MM.1S (cell line): ENCODE data around the gene KCNB1.

Experiments used
- DNase-seq: peaks from one replicate; pipeline ENCODE4 v3.0.0-alpha.2; 2015
- H2AFZ ChIP-seq: fragments of 300-600 bp; sonication (generic); 2 replicates; pipeline ENCODE4 v1.6.0; 2016; ENCODE audit warnings: antibody characterized with exemption, low read length
- H3F3A ChIP-seq: fragments of 300-600 bp; sonication (generic); 2 replicates; pipeline ENCODE4 v1.6.1; 2016; ENCODE audit warnings: mild to moderate bottlenecking, antibody characterized with exemption, low read length, moderate library complexity, mixed read lengths; ENCODE audit not compliant: insufficient read depth
- H3K27ac ChIP-seq: fragments of 300-600 bp; sonication (generic); 2 replicates; pipeline ENCODE4 v1.5.1; 2016; ENCODE audit warnings: mild to moderate bottlenecking, low read length
- H3K27me3 ChIP-seq: fragments of 300-600 bp; sonication (generic); replicated peaks from 2 replicates; pipeline ENCODE4 v1.6.0; 2016; ENCODE audit warnings: low read length; ENCODE audit not compliant: insufficient read depth
- H3K36me3 ChIP-seq: fragments of 300-600 bp; sonication (generic); replicated peaks from 2 replicates; pipeline ENCODE4 v1.6.1; 2016; ENCODE audit warnings: mild to moderate bottlenecking, low read length, mixed read lengths; ENCODE audit not compliant: insufficient read depth
- H3K4me1 ChIP-seq: fragments of 300-600 bp; sonication (generic); 2 replicates; pipeline ENCODE4 v1.6.1; 2016; ENCODE audit warnings: low read length, mixed read lengths
- H3K4me2 ChIP-seq: fragments of 300-600 bp; sonication (generic); 2 replicates; pipeline ENCODE4 v1.6.0; 2016; ENCODE audit warnings: low read depth, low read length
- H3K4me3 ChIP-seq: fragments of 300-600 bp; sonication (generic); 2 replicates; pipeline ENCODE4 v1.5.1; 2016; ENCODE audit warnings: low read length, mixed read lengths
- H3K79me2 ChIP-seq: fragments of 300-600 bp; sonication (generic); 2 replicates; pipeline ENCODE4 v1.6.1; 2016; ENCODE audit warnings: mixed run types, low read length, mixed read lengths
- H3K9ac ChIP-seq: fragments of 300-600 bp; sonication (generic); 2 replicates; pipeline ENCODE4 v1.6.1; 2016; ENCODE audit warnings: low read length, mixed read lengths
- H3K9me2 ChIP-seq: fragments of 300-600 bp; sonication (generic); replicated peaks from 2 replicates; pipeline ENCODE4 v1.6.1; 2016; ENCODE audit warnings: mild to moderate bottlenecking, low read length, mixed read lengths; ENCODE audit not compliant: insufficient read depth
- H3K9me3 ChIP-seq: fragments of 300-600 bp; sonication (generic); replicated peaks from 2 replicates; pipeline ENCODE4 v1.6.1; 2016; ENCODE audit warnings: mild to moderate bottlenecking, low read length, mixed read lengths; ENCODE audit not compliant: insufficient read depth
- H4K20me1 ChIP-seq: fragments of 300-600 bp; sonication (generic); 2 replicates; pipeline ENCODE4 v1.6.1; 2016; ENCODE audit warnings: mild to moderate bottlenecking, low read length, moderate library complexity, mixed read lengths; ENCODE audit not compliant: insufficient read depth
- CTCF ChIP-seq: fragments of 300-600 bp; sonication (generic); IDR thresholded peaks from 2 replicates; pipeline ENCODE4 v1.5.1; 2016; ENCODE audit warnings: antibody characterized with exemption, low read length, mixed read lengths
- EZH2 ChIP-seq: fragments of 300-600 bp; sonication (generic); optimal IDR thresholded peaks from 2 replicates; pipeline ENCODE3; 2017; ENCODE audit warnings: low read depth, mild to moderate bottlenecking, antibody characterized with exemption, low read length, mixed read lengths
- EZH2phosphoT487 ChIP-seq: fragments of 300-600 bp; sonication (generic); IDR thresholded peaks from 2 replicates; pipeline ENCODE4 v1.6.1; 2018; ENCODE audit warnings: antibody characterized with exemption, low read length

KCNB1 gene

GRCh38 chr20:49496553-49497397 is 14.3 kb upstream of the KCNB1 start:
- H3K9me2 ChIP-seq = no peaks in the 10 kb centered on the region
- no peaks in the 10 kb centered on the region; the same call in 1 of the 2 replicates for H3K27me3 ChIP-seq
- no peaks in the 10 kb centered on the region for H3K9me3 ChIP-seq
- TF ChIP-seq EZH2phosphoT487 (no peak), CTCF (no peak), EZH2 (no peak)
- no peak overlapping the region for H3K4me3 ChIP-seq
- no peaks in the 10 kb centered on the region for H3K4me1 ChIP-seq
- H3K36me3 ChIP-seq = no peaks in the 10 kb centered on the region
- H3F3A ChIP-seq = no peaks in the 10 kb centered on the region
- no peak overlapping the region for H2AFZ ChIP-seq
- no peak overlapping the region for H3K9ac ChIP-seq
- no peaks in the 10 kb centered on the region for H4K20me1 ChIP-seq
- H3K4me2 ChIP-seq = no peak overlapping the region
- no peak overlapping the region for H3K27ac ChIP-seq
- DNase-seq = no peak
- H3K79me2 ChIP-seq = no peaks in the 10 kb centered on the region

GRCh38 chr20:49496043-49496442 is 13.6 kb upstream of the KCNB1 start:
- H3K4me3 ChIP-seq = no peak overlapping the region
- no peak for DNase-seq
- H3F3A ChIP-seq = no peaks in the 10 kb centered on the region
- H3K9ac ChIP-seq = no peak overlapping the region
- no peaks in the 10 kb centered on the region for H4K20me1 ChIP-seq
- TF ChIP-seq EZH2 (no peak), EZH2phosphoT487 (no peak), CTCF (no peak)
- H3K79me2 ChIP-seq = no peaks in the 10 kb centered on the region
- H3K27ac ChIP-seq = no peak overlapping the region
- no peaks in the 10 kb centered on the region for H3K9me2 ChIP-seq
- H3K27me3 ChIP-seq = no peaks in the 10 kb centered on the region; the same call in 1 of the 2 replicates
- no peaks in the 10 kb centered on the region for H3K36me3 ChIP-seq
- H3K9me3 ChIP-seq = no peaks in the 10 kb centered on the region
- H2AFZ ChIP-seq = no peak overlapping the region
- no peak overlapping the region for H3K4me2 ChIP-seq
- no peaks in the 10 kb centered on the region for H3K4me1 ChIP-seq

GRCh38 chr20:49490689-49491088 is 8.2 kb upstream of the KCNB1 start:
- no peak overlapping the region for H3K9ac ChIP-seq
- no peaks in the 10 kb centered on the region for H3K36me3 ChIP-seq
- H3K4me1 ChIP-seq = no peaks in the 10 kb centered on the region
- no peak overlapping the region for H2AFZ ChIP-seq
- no peaks in the 10 kb centered on the region for H3F3A ChIP-seq
- no peaks in the 10 kb centered on the region for H3K9me3 ChIP-seq
- H3K79me2 ChIP-seq = no peaks in the 10 kb centered on the region
- no peaks in the 10 kb centered on the region for H4K20me1 ChIP-seq
- H3K9me2 ChIP-seq = no peaks in the 10 kb centered on the region
- no peak for DNase-seq
- H3K27ac ChIP-seq = no peak overlapping the region
- no peak overlapping the region for H3K4me3 ChIP-seq
- H3K4me2 ChIP-seq = no peak overlapping the region
- no peak for TF ChIP-seq EZH2phosphoT487
- TF ChIP-seq CTCF = no peak
- TF ChIP-seq EZH2 = no peak
- H3K27me3 ChIP-seq = peaks cover 4% of the 10 kb centered on the region; the same call in 1 of the 2 replicates
